Measurements from ENCODE around the gene CSF1R.

Gene CSF1R

DNA sequence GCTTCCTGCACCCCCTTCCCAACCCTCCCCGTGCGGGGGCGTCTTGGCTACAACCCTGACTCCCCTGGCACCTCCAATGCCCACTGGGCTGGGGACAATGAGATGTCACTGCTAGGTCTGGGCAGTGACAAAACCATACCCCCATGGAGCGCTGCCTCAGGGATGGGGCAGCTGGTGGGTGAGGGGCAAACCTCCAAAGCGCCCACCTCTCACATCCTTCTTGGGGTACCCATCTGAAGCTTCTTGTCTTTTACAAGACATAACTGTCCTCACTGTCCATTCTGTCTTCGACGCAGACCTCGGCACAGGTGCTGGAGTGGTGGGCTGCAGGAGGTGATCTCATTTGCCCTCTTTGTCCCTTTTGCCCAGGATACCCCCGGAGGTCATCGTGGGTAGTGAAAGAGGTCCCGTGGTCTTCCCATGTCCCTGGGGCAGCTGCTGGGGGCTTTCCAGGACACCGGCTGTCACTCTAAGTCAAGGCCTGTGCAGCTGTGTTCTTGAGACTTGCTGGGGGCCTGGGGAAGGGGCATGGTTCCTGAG, 27.8 kb upstream of the CSF1R start:
- no peak for DNase-seq (ENCODE audit: low read depth, low spot score)
- CTCF ChIA-PET, result interaction anchor here (0.7 to 1.2 kb wide), 3 partner anchors 15 to 114 kb away, joined by 3 to 4 read pairs (median 3); partner anchors contain the start of genes HMGXB3 and TIGD6
- no peak overlapping the region for H3K4me3 ChIP-seq (ENCODE audit: low read depth, low read length)
- TF ChIP-seq, protein P1, sequence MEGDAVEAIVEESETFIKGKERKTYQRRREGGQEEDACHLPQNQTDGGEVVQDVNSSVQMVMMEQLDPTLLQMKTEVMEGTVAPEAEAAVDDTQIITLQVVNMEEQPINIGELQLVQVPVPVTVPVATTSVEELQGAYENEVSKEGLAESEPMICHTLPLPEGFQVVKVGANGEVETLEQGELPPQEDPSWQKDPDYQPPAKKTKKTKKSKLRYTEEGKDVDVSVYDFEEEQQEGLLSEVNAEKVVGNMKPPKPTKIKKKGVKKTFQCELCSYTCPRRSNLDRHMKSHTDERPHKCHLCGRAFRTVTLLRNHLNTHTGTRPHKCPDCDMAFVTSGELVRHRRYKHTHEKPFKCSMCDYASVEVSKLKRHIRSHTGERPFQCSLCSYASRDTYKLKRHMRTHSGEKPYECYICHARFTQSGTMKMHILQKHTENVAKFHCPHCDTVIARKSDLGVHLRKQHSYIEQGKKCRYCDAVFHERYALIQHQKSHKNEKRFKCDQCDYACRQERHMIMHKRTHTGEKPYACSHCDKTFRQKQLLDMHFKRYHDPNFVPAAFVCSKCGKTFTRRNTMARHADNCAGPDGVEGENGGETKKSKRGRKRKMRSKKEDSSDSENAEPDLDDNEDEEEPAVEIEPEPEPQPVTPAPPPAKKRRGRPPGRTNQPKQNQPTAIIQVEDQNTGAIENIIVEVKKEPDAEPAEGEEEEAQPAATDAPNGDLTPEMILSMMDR (IDR thresholded peaks at IDR 0.05; ENCODE audit: insufficient read depth, low read length, missing control alignments), result no peak
- POLR2A ChIA-PET, result interaction anchor here (0.6 to 2.7 kb wide), 2 partner anchors 38 to 79 kb away, joined by 3 to 15 read pairs; no protein-coding TSS in a partner anchor

DNA sequence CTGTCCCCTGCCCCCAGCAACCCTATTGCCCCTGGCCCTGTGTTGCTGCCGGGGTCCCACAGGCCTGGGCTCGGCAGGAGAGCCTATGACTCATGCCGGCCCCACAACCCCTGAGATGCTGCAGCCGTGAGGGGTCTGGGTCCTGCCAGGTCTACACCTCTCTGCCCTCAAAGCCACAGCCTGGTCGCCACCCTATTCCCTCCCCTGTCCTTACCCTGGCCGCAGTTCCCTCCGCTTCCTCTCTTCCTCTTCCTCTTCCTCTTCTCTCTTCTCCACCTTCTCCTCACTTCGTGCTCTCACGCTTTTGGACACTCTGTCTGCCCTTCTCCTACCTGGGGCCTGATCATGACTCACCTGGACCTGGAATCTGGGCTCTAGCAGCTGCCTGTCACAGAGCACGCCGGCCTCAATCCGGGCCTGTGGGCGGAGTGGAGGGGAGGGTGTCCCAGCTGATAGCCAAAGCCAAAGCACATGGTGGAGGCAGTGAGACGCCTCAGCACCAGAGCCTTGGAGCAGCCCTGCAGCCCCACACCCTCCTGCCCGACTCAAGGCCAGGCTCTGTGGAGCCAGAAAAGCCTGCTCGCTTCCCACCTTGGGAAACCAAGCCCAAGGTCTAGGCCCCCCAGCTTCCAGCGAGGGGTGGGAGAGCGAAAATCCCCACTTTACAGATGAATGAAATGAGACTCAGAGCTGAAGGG, 26.8 kb upstream of the CSF1R start:
- TF ChIP-seq, protein P1 (IDR thresholded peaks at IDR 0.05; ENCODE audit: insufficient read depth, low read length, missing control alignments), result no peak
- no peak for DNase-seq (ENCODE audit: low read depth, low spot score)
- ChIA-PET POLR2A (interaction anchor here (0.6 to 2.7 kb wide), 2 partner anchors 25 to 78 kb away, joined by 3 to 15 read pairs; no protein-coding TSS in a partner anchor), CTCF (interaction anchor here (0.5 to 1.2 kb wide), 3 partner anchors 16 to 113 kb away, joined by 3 to 4 read pairs (median 4); partner anchors contain the start of genes HMGXB3 and TIGD6)
- H3K4me3 ChIP-seq (ENCODE audit: low read depth, low read length), result no peak overlapping the region

GRCh38 chr5:150112201-150113046, 26.1 kb upstream of the CSF1R start:
- TF ChIP-seq, protein P1 (IDR thresholded peaks at IDR 0.05; ENCODE audit: insufficient read depth, low read length, missing control alignments), result no peak
- CTCF ChIA-PET, result interaction anchor here (0.9 to 2.3 kb wide), 9 partner anchors 12 to 238 kb away, joined by 3 to 17 read pairs (median 3); no protein-coding TSS in a partner anchor
- DNase-seq (ENCODE audit: low read depth, low spot score), result peak; percentile 56
- POLR2A ChIA-PET, result interaction anchor here (1.1 to 2.7 kb wide), 3 partner anchors 46 to 77 kb away, joined by 3 to 15 read pairs (median 4); no protein-coding TSS in a partner anchor
- no peak overlapping the region for H3K4me3 ChIP-seq (ENCODE audit: low read depth, low read length)

DNA sequence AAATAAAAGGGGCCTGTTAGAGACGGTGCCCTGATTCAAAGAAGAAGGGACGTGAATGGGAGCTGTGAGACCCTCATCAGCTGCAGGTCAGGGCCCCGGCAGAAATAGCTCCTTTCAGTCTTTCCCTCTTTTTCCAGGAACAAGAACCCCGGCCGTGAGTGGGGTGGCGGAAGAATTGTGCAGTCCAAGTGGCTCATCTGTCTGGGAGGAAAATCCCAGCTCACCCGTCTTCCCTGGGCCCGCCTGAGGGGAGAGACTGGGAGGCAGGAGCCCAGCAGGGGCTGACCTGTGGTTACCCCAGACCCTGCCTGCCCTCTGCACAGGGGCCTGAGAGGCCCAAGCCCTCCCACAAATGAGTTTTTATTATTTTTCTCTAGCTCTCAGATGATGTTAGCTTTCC, 24.8 kb upstream of the CSF1R start:
- no peak for DNase-seq (ENCODE audit: low read depth, low spot score)
- ChIA-PET CTCF (interaction anchor here (0.7 to 2.3 kb wide), 7 partner anchors 14 to 277 kb away, joined by 3 to 17 read pairs (median 4); no protein-coding TSS in a partner anchor), POLR2A (interaction anchor here (1.2 kb wide), 1 partner anchor 45 kb away, joined by 3 read pairs; no protein-coding TSS in a partner anchor)
- TF ChIP-seq, protein P1 (IDR thresholded peaks at IDR 0.05; ENCODE audit: insufficient read depth, low read length, missing control alignments), result no peak
- H3K4me3 ChIP-seq (ENCODE audit: low read depth, low read length), result no peak overlapping the region

- CTCF ChIA-PET, result interaction anchor here (1.5 kb wide), 1 partner anchor 16 kb away, joined by 4 read pairs; no protein-coding TSS in a partner anchor
- no peak for DNase-seq (ENCODE audit: low read depth, low spot score)
- H3K4me3 ChIP-seq (ENCODE audit: low read depth, low read length), result no peak overlapping the region
- POLR2A ChIA-PET, result no interaction called here
- TF ChIP-seq, protein P1 (IDR thresholded peaks at IDR 0.05; ENCODE audit: insufficient read depth, low read length, missing control alignments), result no peak
These were observed 23.6 kb upstream of the CSF1R start for GRCh38 chr5:150109921-150110320.

Measured in AG04449 (cell line).